HG03571 (cell line): ENCODE data around the gene GAA.
"Not testable (repeated sequence)": the region's sequence is repeated elsewhere in the genome, so short reads cannot be mapped to it uniquely, and the experiment has no call there.

Experiments
- ATAC-seq: cut with Tn5 transposase; IDR thresholded peaks from one replicate; pipeline ENCODE4 v1.9.1; 2021; ENCODE audit not compliant: unreplicated experiment

The GAA gene

GRCh38 chr17:80083136-80083661 is 18.2 kb upstream of the GAA start:
- no peak for ATAC-seq

DNA sequence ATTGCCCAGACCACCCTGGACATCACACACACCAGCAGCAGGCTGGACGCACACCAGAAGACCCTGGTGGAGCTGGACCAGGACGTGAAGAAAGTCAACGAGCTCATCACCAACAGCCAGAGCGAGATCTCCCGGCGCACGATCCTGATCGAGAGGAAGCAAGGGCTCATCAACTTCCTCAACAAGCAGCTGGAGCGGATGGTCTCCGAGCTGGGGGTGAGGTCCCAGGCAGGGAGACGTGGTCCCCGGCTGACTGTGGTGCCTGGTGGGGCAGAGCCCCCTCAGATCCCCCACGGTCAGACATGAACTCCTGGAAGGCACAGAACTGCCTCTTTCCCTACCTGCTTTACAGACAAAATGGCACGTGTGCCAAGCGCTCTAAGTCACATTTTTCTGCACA is 16.6 kb upstream of the GAA start:
- no peak for ATAC-seq

DNA sequence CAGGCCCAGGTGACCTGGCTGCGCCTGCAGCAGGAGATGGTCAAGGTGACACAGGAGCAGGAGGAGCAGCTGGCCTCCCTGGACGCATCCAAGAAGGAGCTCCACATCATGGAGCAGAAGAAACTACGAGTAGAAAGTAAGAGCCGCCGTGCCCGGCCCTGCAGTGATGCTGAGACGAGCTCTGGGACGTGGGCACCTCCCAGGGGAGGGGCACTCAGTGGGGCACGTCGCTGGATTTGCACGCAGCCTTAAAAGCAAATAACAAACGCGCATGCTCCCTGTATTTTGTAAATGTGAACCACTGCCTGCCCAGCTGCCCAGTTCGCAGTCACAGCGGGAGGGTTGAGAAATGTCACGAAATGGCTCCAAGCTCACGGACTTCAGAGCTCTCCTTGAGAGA is 15.3 kb upstream of the GAA start:
- no peak for ATAC-seq

GRCh38 chr17:80086616-80087015 is 14.8 kb upstream of the GAA start:
- no peak for ATAC-seq

DNA sequence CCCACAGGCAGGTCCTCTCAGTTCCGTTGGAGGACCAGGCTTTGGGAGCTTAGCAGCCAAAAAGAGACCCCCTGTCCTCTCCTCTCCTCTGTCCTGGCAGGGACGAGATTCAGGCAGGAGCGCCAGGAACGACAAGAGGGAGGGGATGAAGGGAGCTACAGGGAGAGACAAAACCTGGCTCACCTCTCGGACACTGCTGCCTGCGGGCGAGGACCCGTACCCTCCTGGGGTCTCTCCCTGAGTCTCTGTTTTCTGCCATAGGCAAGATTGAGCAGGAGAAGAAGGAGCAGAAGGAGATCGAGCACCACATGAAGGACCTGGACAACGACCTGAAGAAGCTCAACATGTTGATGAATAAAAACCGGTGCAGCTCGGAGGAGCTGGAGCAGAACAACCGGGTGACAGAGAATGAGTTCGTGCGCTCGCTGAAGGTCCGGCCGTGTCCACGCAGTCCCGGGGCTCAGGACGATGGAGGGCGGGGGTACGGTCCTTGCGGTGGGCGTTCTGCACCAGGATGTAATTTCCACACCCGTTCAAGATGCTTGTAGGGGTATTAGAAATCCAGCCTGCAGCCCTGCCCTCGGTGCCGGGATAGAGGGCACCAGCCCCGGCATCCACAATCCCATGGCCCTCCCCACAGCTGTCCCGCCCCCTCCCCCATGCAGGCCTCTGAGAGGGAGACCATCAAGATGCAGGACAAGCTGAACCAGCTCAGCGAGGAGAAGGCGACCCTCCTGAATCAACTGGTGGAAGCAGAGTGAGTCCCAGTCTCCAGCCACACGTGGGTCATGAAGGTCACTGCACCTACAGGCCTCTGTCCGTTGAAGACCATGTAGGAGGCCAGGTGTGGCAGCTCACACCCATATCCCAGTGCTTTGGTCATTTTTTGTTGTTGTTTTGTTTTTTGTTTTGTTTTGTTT is 13.8 kb upstream of the GAA start:
- ATAC-seq = no peak

- ATAC-seq = no peak
Measured at GRCh38 chr17:80089762-80090161, 11.6 kb upstream of the GAA start.

- ATAC-seq = not testable (repeated sequence)
Measured at GRCh38 chr17:80090164-80090563, 11.2 kb upstream of the GAA start.

GRCh38 chr17:80091376-80091775 is 10.0 kb upstream of the GAA start:
- no peak for ATAC-seq

- no peak for ATAC-seq
Measured at GRCh38 chr17:80092959-80093358, 8.4 kb upstream of the GAA start.

- no peak for ATAC-seq
Measured at GRCh38 chr17:80095038-80095843, 6.1 kb upstream of the GAA start.

- no peak for ATAC-seq
Measured at GRCh38 chr17:80095844-80096475, 5.4 kb upstream of the GAA start.

DNA sequence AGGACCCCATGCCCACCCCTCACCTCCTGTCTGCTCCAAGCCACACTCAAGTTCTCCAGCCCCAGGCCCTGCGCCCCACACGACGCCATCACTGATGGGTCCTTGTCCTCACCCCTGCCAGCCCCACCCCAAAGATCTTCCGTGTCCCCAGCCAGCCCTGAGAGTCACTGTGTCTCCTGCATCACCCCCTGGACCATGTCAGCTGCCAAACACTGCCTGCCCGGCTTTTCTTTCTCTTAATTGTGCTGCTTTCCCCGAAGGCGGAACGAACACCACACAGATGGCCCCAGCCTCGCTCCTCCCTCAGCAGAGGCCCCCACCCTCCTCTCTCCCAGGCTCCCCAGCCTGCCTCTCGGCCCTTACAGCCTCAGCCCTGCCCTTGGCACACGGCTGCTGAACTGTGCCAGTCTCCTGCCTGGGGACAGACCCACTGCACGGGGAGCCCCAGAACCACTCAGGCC is 4.8 kb upstream of the GAA start:
- ATAC-seq = no peak

- ATAC-seq = no peak
Measured at GRCh38 chr17:80097127-80097621, 4.2 kb upstream of the GAA start.

DNA sequence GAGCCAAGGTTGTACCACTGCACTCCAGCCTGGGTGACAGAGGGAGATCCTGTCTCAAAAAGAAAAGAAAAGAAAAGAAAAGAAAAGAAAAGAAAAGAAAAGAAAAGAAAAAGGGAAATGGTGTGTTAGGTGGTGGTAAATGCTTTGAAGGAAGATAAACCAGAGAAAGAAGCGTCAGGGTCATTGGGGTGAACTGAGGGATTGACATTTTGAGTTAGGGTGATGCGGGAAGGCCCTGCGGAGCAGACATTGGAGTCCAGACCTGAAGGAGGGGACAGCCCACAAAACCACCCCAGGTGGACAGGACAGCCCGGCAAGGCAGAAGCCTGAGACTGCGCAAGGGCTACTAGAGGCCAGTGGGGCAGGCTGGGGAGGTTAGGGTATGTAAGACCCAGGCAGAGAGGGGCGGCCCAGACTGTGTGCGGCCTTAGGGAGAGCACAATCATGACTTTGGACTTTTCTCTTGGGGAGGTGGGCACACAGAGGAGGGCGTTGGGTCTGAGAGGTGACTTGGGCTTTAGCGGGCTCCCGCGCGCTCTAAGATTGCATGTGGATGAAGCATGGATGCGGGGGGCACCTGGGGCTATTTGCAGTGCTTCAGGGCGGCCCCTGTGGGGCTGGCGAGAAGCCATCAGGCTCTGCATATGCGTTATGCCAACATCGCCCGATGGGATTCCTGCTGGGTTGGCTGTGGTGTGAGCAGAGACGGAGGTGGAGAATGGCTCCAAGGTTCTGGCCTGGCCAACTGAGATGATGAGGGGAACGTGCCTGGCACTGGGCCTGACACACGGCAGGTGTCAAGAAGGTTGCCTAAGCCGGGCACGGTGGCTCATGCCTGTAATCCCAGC is 3.3 kb upstream of the GAA start:
- ATAC-seq = no peak

DNA sequence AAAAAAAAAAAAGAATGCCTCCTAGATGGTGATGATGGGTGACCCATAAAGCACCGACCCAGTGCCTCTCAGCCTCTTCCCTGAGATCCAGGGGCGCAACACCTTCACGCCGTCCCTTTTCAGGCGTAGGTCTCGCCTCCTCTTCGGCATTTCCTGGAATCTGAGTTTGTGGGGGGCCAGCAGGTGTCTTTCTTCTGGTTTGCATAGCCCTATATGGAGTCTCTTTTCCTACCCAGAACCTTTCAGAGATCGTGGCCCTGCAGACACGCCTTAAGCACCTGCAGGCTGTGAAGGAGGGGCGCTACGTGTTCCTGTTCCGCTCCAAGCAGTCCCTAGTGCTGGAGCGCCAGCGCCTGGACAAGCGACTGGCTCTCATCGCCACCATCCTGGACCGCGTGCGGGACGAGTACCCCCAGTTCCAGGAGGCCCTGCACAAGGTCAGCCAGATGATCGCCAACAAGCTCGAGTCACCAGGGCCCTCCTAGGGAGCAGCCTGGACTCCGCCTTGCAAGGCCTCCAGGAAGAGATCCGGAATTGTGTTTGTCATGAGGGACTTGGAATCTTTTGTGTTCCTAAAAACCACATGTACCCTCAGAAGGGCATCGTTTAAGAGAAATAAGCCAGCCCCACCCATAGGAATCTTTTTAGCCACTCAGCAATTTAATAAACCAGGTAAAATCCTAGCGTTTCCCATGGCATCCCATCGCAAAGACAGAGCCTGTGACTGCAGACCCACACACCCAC is 1.9 kb upstream of the GAA start:
- no peak for ATAC-seq

DNA sequence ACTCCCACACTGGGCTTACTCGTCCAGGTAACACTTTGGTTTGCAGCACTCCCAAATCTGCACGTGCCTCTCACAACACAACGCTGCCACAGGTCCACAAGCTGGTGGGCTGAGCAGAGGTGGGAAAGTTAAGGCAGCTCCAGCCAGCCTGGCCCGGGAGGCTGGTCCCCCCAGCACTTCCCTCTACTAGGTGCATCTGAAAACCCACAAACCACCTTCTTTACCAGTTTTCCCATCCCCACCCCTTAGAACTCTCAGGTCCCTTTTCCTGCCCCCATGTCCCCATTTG is 1.4 kb upstream of the GAA start:
- no peak for ATAC-seq

DNA sequence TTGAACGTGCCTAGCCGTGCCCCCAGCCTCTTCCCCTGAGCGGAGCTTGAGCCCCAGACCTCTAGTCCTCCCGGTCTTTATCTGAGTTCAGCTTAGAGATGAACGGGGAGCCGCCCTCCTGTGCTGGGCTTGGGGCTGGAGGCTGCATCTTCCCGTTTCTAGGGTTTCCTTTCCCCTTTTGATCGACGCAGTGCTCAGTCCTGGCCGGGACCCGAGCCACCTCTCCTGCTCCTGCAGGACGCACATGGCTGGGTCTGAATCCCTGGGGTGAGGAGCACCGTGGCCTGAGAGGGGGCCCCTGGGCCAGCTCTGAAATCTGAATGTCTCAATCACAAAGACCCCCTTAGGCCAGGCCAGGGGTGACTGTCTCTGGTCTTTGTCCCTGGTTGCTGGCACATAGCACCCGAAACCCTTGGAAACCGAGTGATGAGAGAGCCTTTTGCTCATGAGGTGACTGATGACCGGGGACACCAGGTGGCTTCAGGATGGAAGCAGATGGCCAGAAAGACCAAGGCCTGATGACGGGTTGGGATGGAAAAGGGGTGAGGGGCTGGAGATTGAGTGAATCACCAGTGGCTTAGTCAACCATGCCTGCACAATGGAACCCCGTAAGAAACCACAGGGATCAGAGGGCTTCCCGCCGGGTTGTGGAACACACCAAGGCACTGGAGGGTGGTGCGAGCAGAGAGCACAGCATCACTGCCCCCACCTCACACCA is 724 bp downstream of the GAA start:
- no peak for ATAC-seq

DNA sequence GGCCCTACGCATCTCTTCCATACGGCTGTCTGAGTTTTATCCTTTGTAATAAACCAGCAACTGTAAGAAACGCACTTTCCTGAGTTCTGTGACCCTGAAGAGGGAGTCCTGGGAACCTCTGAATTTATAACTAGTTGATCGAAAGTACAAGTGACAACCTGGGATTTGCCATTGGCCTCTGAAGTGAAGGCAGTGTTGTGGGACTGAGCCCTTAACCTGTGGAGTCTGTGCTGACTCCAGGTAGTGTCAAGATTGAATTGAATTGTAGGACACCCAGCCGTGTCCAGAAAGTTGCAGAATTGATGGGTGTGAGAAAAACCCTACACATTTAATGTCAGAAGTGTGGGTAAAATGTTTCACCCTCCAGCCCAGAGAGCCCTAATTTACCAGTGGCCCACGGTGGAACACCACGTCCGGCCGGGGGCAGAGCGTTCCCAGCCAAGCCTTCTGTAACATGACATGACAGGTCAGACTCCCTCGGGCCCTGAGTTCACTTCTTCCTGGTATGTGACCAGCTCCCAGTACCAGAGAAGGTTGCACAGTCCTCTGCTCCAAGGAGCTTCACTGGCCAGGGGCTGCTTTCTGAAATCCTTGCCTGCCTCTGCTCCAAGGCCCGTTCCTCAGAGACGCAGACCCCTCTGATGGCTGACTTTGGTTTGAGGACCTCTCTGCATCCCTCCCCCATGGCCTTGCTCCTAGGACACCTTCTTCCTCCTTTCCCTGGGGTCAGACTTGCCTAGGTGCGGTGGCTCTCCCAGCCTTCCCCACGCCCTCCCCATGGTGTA is 1.5 kb downstream of the GAA start:
- ATAC-seq = no peak
